ENCODE results near the gene THSD8.

GRCh38 chr19:12792853-12793289, 9.0 kb upstream of the THSD8 start:
- TF ChIP-seq CTCF (IDR thresholded peaks at IDR 0.05; ENCODE audit: low read depth, low read length) (no peak), EZH2phosphoT487 (IDR thresholded peaks at IDR 0.05; ENCODE audit: low read depth) (no peak)

Measured in OCI-LY3 (cell line).